ENCODE measurements around the gene CELA2B.
A peak's percentile ranks its signal among the peaks of the same experiment; 100 is the strongest.
"Not testable (repeated sequence)": the region's sequence is repeated elsewhere in the genome, so short reads cannot be mapped to it uniquely, and the experiment has no call there.

Gene CELA2B

DNA sequence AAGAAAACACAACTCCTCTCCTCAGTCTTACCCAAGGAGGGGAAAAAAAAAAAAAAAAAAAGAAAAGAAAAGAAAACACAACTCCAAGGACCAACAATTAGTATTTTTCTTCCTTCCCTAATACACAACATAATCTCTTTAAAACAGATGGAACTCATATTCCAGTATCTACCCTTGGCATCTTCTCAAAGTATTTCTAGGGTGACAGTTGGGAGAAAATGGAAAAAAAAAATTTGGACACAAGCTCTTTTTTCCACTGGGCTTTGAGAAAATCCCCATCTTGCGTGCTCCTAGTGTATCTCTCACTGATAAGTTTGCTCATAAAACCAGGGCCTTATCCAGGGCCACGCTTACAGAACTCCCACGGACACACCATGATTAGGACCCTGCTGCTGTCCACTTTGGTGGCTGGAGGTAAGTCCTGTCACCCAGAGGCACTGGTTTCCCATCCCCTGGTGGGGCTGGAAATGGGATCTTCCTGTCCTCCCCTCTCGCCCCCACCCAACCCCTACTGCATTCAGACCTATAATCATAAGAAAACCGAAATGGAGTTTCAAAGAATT, at the start of gene CELA2B:
Gene CELA2B, plus strand, starts transcription at position 353 of the 563 bp plus-strand sequence. Its CDS starts 22 bp downstream, at position 375.
- no peak for DNase-seq (ENCODE audit: low read depth)

DNA sequence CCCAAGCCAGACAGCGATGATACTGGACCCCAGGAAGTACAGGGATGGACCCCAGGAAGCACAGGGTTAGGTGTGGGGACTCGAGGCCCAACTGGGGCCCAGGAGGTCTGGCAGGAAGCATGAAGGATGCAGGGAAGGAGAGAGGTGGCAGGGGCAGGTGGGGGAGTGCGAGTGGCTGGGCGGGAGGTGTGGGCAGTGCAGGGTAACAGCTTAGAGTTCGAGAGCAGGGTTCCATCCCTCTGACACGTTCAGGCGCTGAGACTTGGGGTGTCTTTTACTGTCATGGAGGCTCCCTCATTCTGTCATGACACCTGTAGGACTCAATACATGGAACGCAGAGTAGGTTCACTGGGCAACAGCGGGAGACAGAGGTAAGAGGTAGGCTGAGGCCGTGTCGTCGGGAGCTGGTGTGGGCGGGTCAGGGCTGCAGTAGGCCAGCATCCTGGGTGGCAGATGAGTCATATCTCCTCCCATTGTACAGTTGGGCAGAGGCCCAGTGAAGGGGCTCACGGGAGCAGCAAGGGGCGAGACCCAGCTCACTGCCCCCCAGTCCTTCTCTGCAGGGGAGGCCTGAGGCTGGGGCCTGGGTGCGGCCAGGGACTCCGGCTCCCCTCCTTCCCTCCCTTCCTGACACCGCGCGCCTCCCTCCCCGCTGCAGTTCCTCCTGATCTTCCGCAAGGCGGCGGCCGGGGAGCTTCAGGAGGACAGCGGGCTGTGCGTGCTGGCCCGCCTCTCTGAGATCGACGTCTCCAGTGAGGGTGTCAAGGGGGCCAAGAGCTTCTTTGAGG, 49.2 kb upstream of the CELA2B start:
- DNase-seq (ENCODE audit: low read depth) = no peak

DNA sequence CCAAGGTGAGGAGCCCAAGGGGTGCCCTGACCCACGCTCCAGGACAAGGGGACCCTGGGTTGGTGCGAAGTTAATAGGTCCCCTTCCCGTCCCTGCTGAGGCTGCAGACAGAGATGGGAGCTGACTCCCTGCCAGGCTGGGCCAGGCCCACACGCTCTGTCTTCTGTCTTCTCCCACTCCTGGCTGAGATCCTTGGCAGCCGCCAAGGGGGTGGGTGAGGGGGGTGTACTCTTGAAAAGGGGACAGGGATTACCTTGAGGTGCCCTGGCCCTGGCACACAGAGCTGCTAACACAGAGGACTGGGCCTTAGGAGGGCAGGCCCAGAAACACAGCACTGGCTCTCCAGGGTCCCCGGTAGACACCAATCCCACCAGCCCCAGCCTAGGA, 48.6 kb upstream of the CELA2B start:
- no peak for DNase-seq (ENCODE audit: low read depth)

DNA sequence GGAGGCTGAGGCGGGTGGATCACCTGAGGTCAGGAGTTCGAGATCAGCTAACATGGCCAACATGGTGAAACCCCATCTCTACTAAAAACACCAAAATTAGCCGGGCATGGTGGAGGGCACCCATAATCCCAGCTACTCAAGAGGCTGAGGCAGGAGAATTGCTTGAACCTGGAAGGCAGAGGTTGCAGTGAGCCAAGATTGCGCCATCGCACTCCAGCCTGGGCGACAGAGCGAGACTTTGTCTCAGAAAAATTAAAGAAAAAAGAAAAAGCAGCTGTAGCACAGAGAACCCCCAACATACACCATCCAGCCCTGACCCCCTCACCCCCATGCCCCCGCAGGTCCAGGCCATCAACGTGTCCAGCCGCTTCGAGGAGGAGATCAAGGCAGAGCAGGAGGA, 47.7 kb upstream of the CELA2B start:
- DNase-seq (ENCODE audit: low read depth) = not testable (repeated sequence)

DNA sequence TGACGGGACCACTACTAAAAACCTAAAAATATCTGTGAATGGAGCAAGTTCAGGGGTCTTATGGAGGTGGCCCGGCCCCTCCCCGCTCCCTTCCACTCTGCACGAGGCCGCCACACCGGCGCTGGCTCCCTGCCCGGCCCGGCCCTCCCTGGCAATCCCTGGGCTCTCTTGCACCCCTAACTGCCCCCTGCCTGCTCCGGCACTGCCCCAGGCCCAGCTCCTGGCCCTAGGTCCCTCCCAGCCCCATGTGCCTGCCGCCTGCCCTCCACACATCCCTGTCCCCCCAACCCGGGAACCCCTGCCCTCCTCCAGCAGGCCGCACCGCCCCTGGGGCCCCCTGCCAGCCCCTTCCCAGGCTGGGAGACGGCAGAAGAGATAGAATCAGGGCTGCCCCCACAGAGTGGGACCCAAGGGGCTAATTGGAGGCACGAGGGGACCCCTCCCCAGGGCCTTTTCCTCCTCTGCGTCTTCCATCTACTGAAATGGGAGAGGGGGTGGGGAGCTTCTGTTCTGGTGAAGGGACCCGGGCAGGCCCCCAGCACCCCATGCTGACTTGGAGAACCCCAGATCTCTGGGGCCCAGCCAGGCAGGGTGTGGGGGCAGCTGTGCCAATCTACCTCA, 47.0 kb upstream of the CELA2B start:
- DNase-seq (ENCODE audit: low read depth) = no peak

DNA sequence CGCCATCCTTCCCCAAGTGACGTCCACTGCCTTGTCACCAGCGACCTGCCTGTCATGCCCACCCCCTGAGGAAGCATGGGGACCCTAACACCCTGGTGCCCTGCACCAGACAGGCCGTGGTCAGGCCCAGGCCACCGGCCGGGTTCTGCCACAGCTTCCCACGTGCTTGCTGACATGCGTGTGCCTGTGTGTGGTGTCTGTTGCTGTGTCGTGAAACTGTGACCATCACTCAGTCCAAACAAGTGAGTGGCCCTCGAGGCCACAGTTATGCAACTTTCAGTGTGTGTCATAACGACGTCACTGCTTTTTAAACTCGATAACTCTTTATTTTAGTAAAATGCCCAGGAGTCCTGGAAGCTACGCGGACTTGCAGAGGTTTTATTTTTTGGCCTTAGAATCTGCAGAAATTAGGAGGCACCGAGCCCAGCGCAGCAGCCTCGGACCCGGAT, 46.2 kb upstream of the CELA2B start:
- DNase-seq (ENCODE audit: low read depth) = no peak

DNA sequence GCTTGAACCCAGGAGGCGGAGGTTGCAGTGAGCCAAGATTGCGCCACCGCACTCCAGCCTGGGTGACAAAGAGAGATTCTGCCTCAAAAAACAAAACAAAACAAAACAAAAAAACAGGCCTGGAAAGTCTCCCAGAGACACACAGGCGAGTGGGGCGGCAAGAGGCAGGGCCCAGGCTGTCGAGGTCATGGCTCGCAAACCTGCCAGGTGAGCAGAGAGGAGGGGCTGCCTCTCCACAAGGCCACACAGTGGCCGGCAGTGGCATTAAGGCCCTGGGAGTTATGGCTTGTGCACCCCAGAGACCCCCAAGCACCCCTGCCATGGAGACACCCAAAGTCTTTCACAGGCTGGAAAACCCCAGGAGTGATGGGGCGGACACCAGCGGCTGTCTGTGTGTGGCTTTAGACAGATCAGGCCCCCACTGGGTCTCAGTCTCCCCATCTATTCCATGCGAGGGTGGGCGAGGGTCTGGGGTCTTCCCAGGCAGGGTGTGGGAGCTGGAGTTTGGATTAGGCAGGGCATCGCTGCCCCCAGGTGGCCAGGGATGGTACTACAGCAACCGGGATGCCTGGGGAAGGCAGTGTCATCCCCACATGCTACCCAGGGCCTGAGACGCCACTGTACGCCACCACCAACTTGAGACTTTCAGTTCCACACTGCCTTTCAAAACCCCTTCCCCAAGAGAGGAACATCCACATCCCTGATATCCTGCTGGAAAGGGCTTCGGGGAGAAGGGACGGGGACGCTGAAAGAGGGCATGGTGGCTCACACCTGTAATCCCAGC, 44.9 kb upstream of the CELA2B start:
- DNase-seq (ENCODE audit: low read depth) = peak; percentile 72

DNA sequence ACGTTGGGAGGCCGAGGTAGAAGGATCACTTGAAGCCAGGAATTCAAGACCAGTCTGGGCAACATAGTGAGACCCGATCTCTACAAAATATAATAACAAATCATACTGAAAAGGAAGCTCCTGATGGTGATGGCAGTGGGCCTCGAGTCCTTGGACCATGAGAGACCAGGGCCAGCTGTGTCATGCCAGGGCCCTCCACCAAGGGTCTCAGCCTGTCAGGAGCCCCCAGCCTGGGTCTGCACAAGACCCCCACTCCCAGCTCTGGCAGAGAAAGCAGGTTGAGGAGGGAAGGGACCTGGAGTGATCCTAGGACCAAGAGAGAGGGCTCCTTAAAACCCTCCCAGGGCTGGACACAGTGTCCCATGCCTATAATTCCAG, 44.3 kb upstream of the CELA2B start:
- DNase-seq (ENCODE audit: low read depth) = no peak

DNA sequence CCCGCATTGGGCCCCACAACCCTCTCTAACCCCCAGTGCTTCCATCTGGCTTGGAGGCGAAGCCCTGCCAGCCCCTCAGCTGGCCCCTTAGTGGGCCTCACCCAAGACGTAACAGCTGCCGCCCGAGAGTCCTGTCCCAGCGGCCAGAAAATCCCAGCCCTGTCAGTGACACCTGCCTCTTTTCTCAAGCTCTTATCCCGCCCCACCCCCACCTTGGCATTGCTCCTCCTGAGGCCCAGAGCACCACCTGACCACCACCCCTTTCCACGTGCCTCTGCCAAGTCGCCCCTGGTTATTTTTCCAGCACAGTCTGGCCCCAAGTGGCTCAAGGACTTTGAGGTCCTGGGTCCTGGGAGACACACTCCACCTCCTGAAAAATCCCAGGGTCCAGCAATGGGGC, 43.6 kb upstream of the CELA2B start:
- no peak for DNase-seq (ENCODE audit: low read depth)

DNA sequence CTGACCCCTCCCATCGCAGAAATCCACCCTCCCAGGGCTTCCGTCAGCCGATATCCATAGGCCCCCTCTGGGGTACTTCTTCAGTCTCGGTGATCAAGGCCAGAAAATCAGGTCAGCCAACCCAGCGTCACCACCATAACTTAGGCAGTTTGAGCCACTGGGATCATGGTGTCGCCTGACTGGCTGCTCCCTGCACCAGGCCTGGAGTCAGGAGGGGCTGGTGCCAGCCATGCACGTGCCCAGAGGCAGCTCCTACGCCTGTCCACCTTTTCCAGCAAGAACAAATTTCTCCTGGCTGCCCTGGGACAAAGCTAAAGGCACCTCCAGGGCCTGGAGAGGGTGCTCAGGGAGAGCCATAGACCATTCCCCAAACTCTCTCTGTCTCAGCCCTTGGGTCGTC, 42.4 kb upstream of the CELA2B start:
- no peak for DNase-seq (ENCODE audit: low read depth)

DNA sequence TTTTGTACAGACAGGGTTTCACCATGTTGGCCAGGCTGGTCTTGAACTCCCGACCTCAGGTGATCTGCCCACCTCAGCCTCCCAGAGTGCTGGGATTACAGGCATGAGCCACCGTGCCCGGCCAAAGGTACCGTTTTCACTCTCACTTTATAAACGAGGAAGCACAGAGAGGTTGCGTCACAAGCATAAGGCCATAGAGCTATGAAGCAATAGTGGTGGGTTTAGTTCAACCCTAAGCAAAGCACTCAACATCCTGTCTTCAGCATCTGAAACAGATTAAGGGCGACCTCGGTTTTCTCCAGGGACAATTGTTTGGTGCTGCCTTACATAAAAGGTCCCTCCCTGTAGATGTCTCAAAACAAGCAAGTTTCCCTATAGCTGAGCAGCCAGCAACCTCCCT, 41.2 kb upstream of the CELA2B start:
- DNase-seq (ENCODE audit: low read depth) = not testable (repeated sequence)

DNA sequence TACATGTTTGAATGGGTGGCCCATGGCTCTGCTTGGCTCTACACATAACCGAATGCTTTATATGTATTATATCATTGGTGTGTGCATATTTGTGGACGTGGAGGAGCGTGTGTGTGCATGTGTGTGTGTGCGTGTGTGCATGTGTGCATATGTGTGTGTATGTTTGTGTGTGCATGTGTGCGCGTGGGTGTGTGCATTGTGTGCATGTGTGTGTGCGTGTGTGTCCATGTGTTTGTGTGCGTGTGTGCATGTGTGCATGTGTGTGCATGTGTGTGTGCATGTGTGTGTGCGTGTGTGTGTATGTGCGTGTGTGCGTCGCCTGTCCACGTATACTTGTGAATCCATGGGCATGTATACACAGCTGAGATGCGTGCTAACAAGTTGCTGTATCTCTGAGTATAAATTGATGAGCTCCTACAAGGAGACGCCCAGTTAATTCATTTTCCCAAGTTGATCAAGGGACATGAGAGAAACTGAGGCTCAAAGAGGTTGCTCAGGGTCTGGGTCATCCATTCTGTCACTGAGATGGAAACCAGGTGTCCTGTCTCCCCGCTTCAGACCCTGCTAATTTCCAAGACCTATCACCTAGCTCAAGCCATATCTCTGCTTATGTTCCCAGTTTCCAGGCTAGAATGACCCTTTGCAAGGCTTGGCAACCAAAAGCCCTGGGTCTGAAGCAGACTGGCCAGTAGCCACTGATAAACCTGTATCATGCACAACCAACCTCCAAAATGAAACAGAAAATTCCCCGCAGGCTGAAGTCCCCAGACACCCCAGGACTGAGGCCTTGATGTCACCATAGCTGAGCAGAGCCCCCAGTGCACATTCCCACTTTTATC, 40.4 kb upstream of the CELA2B start:
- no peak for DNase-seq (ENCODE audit: low read depth)

DNA sequence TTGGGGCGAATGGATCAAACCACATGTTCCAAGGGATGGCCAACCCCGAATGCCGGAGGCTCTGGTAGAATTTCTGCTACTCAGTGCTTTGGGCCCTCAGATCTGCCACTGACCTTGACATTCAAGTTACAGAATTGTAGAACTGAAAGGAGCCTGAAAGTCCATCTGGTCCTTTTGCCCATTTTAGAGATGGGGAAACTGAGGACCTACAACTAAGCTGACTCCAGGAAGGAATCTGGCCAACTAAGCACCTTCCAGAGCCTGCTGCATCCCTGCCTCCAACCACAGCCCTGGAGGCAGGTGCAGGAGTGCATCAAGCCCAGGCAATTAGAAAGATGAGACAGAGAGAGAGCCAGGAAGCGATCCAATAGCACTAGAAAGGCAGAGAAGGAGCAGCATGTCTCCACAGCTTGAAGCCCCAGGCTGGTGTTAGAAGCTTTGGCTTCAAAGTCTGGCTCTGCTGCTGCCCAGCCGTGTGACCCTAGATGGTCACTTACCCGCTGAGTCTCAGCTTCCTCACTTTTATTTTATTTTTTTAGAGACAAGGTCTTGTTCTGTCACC, 38.9 kb upstream of the CELA2B start:
- no peak for DNase-seq (ENCODE audit: low read depth)

DNA sequence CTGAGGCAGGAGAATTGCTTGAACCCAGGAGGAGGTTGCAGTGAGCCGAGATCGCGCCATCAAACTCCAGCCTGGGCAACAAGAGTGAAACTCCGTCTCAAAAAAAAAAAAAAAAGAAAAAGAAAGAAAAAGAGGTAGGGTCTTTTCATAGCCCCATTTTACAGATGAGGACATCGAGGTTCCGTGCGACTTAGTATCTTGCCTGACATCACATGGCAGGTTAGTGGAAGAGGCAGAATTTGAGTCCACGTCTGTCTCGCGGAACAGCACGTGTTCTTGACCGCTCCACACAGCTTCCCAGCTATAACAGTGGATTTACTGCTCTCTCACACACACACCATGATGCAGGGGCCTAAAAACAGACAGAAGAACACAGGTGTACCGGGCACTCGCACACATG, 36.6 kb upstream of the CELA2B start:
- DNase-seq (ENCODE audit: low read depth) = no peak

DNA sequence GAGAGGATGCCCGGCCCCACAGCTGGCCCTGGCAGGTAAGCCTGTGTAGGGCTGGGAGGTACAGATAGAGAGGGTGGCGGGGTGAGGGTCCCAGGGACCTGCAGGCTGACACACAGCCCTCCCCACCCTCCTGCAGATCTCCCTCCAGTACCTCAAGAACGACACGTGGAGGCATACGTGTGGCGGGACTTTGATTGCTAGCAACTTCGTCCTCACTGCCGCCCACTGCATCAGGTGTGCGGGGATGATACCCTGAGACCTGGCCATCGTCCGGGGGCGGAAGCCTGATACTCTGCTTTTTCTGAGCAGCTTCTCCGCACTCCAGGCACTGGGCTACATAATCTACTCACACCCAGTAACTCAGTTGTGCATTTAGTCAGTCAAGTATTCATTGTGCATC, 35.5 kb upstream of the CELA2B start:
- no peak for DNase-seq (ENCODE audit: low read depth)

DNA sequence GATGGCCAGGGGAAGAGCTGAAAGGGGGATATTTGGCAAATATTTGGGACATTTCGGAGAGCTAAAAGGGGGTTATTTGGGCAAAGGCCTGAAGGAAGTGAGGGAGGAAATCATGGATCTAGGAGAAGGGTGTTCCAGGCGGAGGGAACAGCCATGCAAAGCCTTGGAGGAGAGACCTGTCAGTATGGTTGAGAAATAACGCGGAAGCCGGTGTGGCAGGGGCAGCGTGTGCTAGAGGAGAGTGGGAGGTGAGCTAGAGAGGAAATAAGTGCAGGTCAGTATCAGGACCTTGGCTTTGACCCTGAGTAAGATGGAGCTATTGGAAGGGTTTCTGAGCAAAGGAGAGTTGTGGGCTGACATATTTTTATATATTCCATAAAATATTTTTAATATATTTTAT, 34.7 kb upstream of the CELA2B start:
- DNase-seq (ENCODE audit: low read depth) = no peak

DNA sequence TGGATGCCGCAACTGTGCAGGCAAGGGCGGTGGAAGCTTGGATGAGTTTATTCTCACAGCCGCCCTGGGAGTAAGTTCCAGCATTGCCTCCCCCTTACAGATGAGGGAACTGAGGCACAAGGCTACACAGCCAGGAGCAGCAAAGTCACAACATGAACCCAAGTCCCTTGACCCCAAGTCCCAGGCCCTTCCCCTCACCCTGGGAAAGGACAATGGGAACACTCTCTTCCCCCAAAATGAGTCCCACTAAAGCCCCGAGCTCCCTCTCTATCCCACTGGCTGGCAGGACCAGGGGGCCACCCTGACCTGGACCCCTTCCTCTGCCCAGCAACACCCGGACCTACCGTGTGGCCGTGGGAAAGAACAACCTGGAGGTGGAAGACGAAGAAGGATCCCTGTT, 33.8 kb upstream of the CELA2B start:
- DNase-seq (ENCODE audit: low read depth) = no peak

DNA sequence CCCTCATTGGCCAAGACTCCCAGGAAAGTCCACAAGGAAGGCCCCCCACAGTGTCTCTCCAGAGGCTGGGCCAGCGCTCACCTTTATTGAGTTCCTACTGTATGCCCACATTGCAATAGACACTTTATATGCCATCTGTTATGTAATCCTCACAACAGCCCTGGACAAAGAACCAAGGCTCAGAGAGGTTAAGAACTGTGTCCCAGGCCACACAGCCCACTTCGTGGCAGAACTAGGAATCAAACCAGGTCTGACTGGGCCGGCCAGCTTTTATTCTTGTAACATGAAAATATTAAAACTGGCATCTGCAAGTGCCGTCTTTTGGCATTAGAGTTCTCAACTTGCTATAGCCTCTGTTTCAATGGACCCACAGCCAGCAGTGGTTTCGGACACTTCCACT, 33.1 kb upstream of the CELA2B start:
- DNase-seq (ENCODE audit: low read depth) = no peak

DNA sequence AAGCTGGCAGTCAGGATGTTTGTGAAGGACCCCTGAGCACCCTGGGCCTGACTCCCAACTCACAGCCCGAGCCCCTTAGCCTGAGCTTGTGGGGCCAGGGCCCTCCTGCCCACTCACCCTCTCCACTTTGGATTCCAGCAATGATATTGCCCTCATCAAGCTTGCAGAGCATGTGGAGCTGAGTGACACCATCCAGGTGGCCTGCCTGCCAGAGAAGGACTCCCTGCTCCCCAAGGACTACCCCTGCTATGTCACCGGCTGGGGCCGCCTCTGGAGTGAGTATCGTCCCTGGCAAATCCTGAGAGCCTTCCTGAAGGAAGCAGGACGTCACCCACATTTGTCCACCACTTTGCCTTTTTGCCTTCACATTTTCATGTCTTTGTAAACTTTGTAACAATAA, 32.6 kb upstream of the CELA2B start:
- DNase-seq (ENCODE audit: low read depth) = no peak

DNA sequence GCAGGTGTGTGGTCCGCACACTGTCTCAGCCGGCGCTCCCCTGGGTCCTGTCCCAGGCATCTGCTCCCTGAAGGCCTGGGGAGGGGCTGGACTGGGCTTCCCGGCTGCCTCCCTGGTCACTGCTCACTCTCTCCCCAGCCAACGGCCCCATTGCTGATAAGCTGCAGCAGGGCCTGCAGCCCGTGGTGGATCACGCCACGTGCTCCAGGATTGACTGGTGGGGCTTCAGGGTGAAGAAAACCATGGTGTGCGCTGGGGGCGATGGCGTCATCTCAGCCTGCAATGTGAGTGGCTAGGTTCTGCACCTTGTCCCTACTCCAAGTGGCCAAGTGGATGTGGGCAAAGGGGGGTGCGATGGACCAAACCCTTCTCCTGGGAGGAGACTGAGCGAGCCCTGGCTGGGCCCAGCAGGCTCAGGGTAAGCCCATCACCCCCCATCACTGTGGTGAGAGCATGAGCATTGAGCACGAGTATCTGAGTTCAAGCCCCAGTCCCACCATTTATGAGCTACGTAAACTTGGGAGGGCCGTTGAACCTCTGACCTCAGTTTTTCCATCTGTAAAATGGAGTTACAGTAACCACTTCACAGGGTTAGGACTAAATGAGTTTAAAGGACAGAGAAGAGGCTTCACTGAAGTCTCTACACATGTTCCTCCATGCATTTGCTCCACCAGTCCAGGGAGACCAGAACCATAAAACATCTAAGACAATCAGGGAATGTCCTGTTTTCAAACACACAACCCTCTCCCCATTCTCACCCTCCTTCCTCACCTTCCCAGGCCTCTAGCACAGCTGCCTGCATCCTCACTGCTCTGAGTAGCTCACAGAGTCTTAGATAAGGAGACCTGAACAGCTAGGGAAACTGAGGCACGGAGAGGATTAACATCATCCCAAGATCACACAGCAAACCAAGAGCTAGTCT, 31.2 kb upstream of the CELA2B start:
- no peak for DNase-seq (ENCODE audit: low read depth)
